Measurements from ENCODE around the gene LRRC49. TPM values are rescaled to one million over a fixed set of nuclear protein-coding genes. Genes with fewer than 3 reads are reported as not detected.

Gene LRRC49
- total and polyA plus RNA-seq, 10 of the 15 experiments (the other 5 are each of a cell fraction or from before 2014, with no cell fraction given) = 1.4 to 3.7 (median 2.9) TPM

GRCh38 chr15:70855764-70856163 lies 36.9 kb upstream of the LRRC49 start:
- intact Hi-C loops (cut with micrococcal nuclease; ENCODE audit: unreplicated experiment) = no loop called here
- Histone ChIP-seq H3K4me2 (ENCODE audit: control insufficient read depth, insufficient read depth) (no peak overlapping the region), H3K9me3 (replicated peaks; ENCODE audit: control insufficient read depth, insufficient read depth, low read length) (no peaks in the 10 kb centered on the region), H3K27ac (ENCODE audit: control insufficient read depth, insufficient read depth) (no peak overlapping the region), H3K4me3 (no peak overlapping the region), H3K79me2 (ENCODE audit: control insufficient read depth, insufficient read depth, low read length) (no peaks in the 10 kb centered on the region), H3K27me3 (replicated peaks in 1 of 2; ENCODE audit: control insufficient read depth in 2 of 2, insufficient read depth in 2 of 2, low read length in 1 of 2) (peaks cover 5 to 7% of the 10 kb centered on the region in 2 experiments), H3K36me3 (ENCODE audit: control insufficient read depth in 2 of 2, insufficient read depth in 2 of 2, low read length in 1 of 2) (no peaks in the 10 kb centered on the region), H4K20me1 (ENCODE audit: control insufficient read depth, insufficient read depth) (no peaks in the 10 kb centered on the region), H3K9ac (ENCODE audit: control insufficient read depth, insufficient read depth, low read length) (no peak overlapping the region), H2AFZ (ENCODE audit: control insufficient read depth, low read depth, low read length) (no peak overlapping the region), H3K4me1 (ENCODE audit: control insufficient read depth, insufficient read depth, low read length) (peaks cover 2% of the 10 kb centered on the region; the same call in 1 of the 2 replicates)
- WGBS (ENCODE audit: insufficient coverage, insufficient replicate concordance, low lambda C conversion rate, missing lambda C conversion rate) = 3% methylated on average over 2 of the region's 2 CpGs
- ChIA-PET RAD21 (ENCODE audit: unreplicated experiment) (no interaction called here), POLR2A (no interaction called here), SMC1A (ENCODE audit: uncharacterized antibody, unreplicated experiment) (no interaction called here), CTCF (interaction anchor here (0.6 kb wide), 1 partner anchor 226 kb away, joined by 3 read pairs; no protein-coding TSS in a partner anchor)
- no TSS peak for BruUV-seq (replicated peaks)
- in situ Hi-C loops (cut with MboI) = no loop called here
- TF ChIP-seq SPI1 (IDR thresholded peaks at IDR 0.05; ENCODE audit: borderline replicate concordance, insufficient read depth, low read depth, low read length) (peak; percentile 56; the same call in 1 of the 2 replicates), TCF3 (IDR thresholded peaks at IDR 0.05; ENCODE audit: borderline replicate concordance, insufficient read depth, low read depth, low read length) (0 out of 2 replicates have a peak, but pooled peaks have one; percentile 45), RUNX3 (IDR thresholded peaks at IDR 0.05; ENCODE audit: low read length) (peak; percentile 20; the same call in 1 of the 2 replicates), POLR2AphosphoS5 (IDR thresholded peaks at IDR 0.05; ENCODE audit: low read length) (no peak), CBX3 (IDR thresholded peaks at IDR 0.05; ENCODE audit: borderline replicate concordance, low read depth) (no peak), NFIC (IDR thresholded peaks at IDR 0.05; ENCODE audit: low read depth, low read length) (peak; percentile 21; the same call in 1 of the 2 replicates), TCF12 (IDR thresholded peaks at IDR 0.05; ENCODE audit: low read depth, low read length) (peak; percentile 66; the same call in 1 of the 2 replicates)
- ATAC-seq (peak; percentile 67), DNase-seq (ENCODE audit: low read depth, low spot score) (peak; percentile 39), FAIRE-seq (peak; percentile 7)

Data from GM12878 (cell line).